Amniotic stem cell (primary cell): ENCODE results near the gene CD207.

Experiments
- DNase-seq: peaks from one replicate; lab custom pipeline; 2025; lab: John Stamatoyannopoulos, UW

The CD207 gene

GRCh38 chr2:70793450-70793849 lies 42.2 kb downstream of the CD207 start:
- no peak for DNase-seq

DNA sequence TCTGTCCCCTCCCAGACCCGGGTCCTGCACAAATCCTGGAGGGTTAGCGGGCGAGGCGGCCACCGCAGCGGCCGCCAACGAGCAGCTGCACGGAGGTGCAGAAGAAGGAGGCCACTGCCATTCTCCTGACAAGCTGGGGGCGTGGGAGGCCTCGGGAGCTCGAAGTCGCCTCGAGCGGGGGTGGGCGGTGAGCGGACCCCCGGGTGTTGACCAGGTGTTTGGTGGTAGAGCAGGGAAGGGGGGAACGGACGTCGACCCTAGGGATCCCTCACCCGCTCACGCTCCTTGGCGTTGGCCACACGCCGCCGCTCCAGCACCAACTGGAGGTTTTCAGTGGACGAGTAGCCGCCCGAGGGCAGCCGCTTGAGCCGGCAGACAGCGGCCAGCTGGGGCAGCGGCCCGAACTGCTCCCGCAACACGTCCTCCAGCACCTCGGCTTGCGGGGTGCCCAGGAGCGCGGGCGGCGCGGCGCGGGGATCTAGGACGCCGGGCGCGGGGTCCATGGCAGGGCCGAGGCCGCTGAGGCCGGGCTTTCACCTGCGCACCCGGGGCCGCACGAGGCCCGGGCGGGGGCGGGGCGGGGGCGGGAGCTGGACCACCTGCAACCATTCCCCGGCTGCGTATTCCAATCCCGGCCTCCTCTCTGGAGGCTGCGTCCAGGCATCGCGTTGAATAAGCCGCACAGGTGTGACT lies 45.3 kb downstream of the CD207 start, which contains the start of gene FIGLA:
FIGLA (minus strand) TSS at position 508 of the 693 bp plus-strand sequence; CDS start at position 503, 5 bp downstream.
- no peak for DNase-seq

DNA sequence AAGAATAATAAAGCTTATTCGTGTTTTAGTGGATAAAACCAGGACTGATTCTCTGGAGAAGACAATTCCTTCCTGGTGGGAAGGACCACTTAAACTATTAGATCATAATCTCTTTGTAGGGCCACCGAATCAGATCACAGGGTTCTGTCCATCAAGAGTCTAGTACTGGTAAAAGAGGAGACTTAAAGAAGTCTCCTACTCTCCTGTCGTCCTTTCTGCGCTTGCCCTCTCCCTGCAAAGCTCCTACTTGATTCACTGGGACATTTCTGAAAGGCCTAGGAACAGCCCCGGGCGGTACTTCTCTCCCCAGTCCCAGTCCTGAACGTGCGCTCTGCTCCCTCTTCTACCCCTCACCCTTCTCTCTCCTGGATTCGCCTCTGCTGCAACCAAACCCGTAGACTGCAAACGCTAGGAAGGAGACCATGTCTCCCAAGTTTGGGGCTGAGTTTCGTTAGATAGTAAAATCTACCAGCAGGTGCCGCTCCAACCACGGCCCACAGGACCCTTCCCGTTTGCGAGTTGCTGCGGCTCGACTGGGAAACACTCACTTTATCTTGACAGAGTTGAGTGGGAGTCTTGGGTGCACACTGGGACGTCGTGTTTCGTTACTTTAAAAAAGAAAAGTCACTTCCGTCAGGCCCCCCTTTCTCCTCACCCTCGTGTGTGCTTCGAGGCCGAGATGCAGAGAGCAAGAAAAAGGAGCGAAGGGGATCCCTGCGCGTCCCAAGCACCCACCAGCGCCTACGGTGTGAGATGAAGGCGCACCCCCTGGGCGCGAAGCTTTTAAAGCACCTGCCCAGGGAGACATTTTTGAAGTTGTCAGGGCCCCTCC lies 46.1 kb downstream of the CD207 start:
- no peak for DNase-seq

- DNase-seq = no peak
These were observed 50.3 kb downstream of the CD207 start for GRCh38 chr2:70785137-70785911.

- no peak for DNase-seq
These were observed 51.3 kb downstream of the CD207 start for GRCh38 chr2:70784320-70784719.
